HepG2 (cell line): ENCODE measurements around the gene LCK. TPM values are rescaled to one million over a fixed set of nuclear protein-coding genes. Genes with fewer than 3 reads are reported as not detected.

Experiments
- BORCS8-MEF2B ChIP-seq: sonication (generic); formaldehyde crosslinking; IDR thresholded peaks from 2 replicates; pipeline ENCODE4 v1.8.0; 2022; ENCODE audit warnings: mild to moderate bottlenecking, missing genetic modification reagents
- CC2D1A ChIP-seq: sonication (generic); formaldehyde crosslinking; IDR thresholded peaks from 2 replicates; pipeline ENCODE4 v1.8.1; 2023; ENCODE audit warnings: mild to moderate bottlenecking, missing genetic modification reagents
- EZH2 ChIP-seq: conservative IDR thresholded peaks from 2 replicates; pipeline ENCODE4 v1.6.1; 2012; ENCODE audit warnings: mild to moderate bottlenecking, low read depth, low read length, moderate library complexity
- IRF1 ChIP-seq: sonication (generic); formaldehyde crosslinking; IDR thresholded peaks from 2 replicates; pipeline ENCODE4 v1.4.0; 2020; ENCODE audit warnings: low read depth, mild to moderate bottlenecking, missing genetic modification reagents
- MIER2 ChIP-seq: IDR thresholded peaks from 2 replicates; pipeline ENCODE4 v1.6.1; 2016; ENCODE audit warnings: missing biosample characterization, missing genetic modification reagents
- MZF1 ChIP-seq: sonication (generic); formaldehyde crosslinking; IDR thresholded peaks from 2 replicates; pipeline ENCODE4 v1.8.1; 2023; ENCODE audit warnings: mild to moderate bottlenecking, missing genetic modification reagents, borderline replicate concordance
- NCOA1 ChIP-seq: sonication (generic); formaldehyde crosslinking; IDR thresholded peaks from 2 replicates; pipeline ENCODE4 v1.9.0; 2021; ENCODE audit warnings: missing genetic modification reagents
- NR1H2 ChIP-seq: sonication (generic); formaldehyde crosslinking; IDR thresholded peaks from 2 replicates; pipeline ENCODE4 v1.8.1; 2022; ENCODE audit warnings: low read depth, missing genetic modification reagents, borderline replicate concordance
- PHF21A ChIP-seq: sonication (generic); formaldehyde crosslinking; IDR thresholded peaks from 2 replicates; pipeline ENCODE4 v1.5.0; 2020; ENCODE audit warnings: mild to moderate bottlenecking, missing genetic modification reagents
- PRPF4 ChIP-seq: fragments of 200-400 bp; formaldehyde crosslinking; IDR thresholded peaks from 2 replicates; pipeline ENCODE4 v1.6.1; 2016; ENCODE audit warnings: low read length, low read depth; ENCODE audit not compliant: poor library complexity, severe bottlenecking
- TEAD3 ChIP-seq: optimal IDR thresholded peaks from 2 replicates; pipeline ENCODE3; 2016; ENCODE audit warnings: borderline replicate concordance
- ZBTB40 ChIP-seq, 2 experiments: fragments of 450-650 bp in 1 of 2; sonication (generic) in 1 of 2; formaldehyde crosslinking in 1 of 2; IDR thresholded peaks; 2 replicates each; pipeline versions ENCODE4 v1.6.1 to v1.8.0; 2016 to 2022; ENCODE audit warnings: antibody characterized with exemption in 1 of 2, mild to moderate bottlenecking in 1 of 2, missing genetic modification reagents in 1 of 2
- ZMYM3 ChIP-seq: sonication (generic); formaldehyde crosslinking; IDR thresholded peaks from 2 replicates; pipeline ENCODE4 v1.5.1; 2020; ENCODE audit warnings: mild to moderate bottlenecking, missing genetic modification reagents
- ZNF660 ChIP-seq: sonication (generic); formaldehyde crosslinking; IDR thresholded peaks from 2 replicates; pipeline ENCODE4 v1.5.1; 2020; ENCODE audit warnings: mild to moderate bottlenecking, low read depth, missing genetic modification reagents, borderline replicate concordance
- ZUFSP ChIP-seq: sonication (generic); formaldehyde crosslinking; IDR thresholded peaks from 2 replicates; pipeline ENCODE4 v1.9.0; 2021; ENCODE audit warnings: missing genetic modification reagents, mild to moderate bottlenecking, borderline replicate concordance
- polyA plus RNA-seq, 8 experiments: library from polyadenylated mRNA; depleted of rRNA in 3 of 8; stranded (reverse) in 7 of 8; unstranded in 1 of 8; fragments of >200 nt; fragmentation: Illumina TruSeq in 4 of 8; extraction: Trizol in 4 of 8; gene quantifications; 2 replicates each; pipeline versions ENCODE4 v1.2.1 to v1.2.3, GENCODE V29; 2011 to 2016; ENCODE audit warnings: low read depth in 4 of 8, missing spikeins in 1 of 8, mixed read lengths in 1 of 8; ENCODE audit not compliant: insufficient read depth in 1 of 8
- total RNA-seq, 5 experiments: library from RNA; depleted of rRNA; stranded (reverse); fragments of >200 nt; fragmentation: Illumina TruSeq; extraction: Trizol; gene quantifications; 2 replicates each; pipeline ENCODE4 v1.2.3, GENCODE V29; 2016; ENCODE audit warnings: low read depth in 1 of 5
- TF ChIP-seq, protein P1 (sequence below): IDR thresholded peaks from 2 replicates; pipeline ENCODE4 v1.6.1; 2016; ENCODE audit warnings: low read depth, borderline replicate concordance

LCK gene
- total and polyA plus RNA-seq, 2 of the 13 experiments (the other 11 are each of a cell fraction or from before 2014, with no cell fraction given), result 0.93 to 1.8 TPM

- TF ChIP-seq ZBTB40 (IDR thresholded peaks at IDR 0.05), result no peak
- no peak for TF ChIP-seq ZBTB40 (CRISPR knock-in tag; IDR thresholded peaks at IDR 0.05)
- peak; percentile 77; the same call in 1 of the 2 replicates for TF ChIP-seq IRF1 (CRISPR knock-in tag)
- no peak for TF ChIP-seq NCOA1 (CRISPR knock-in tag)
- TF ChIP-seq MZF1, result no peak
- no peak for TF ChIP-seq NR1H2
- no peak for TF ChIP-seq ZNF660 (CRISPR knock-in tag)
- TF ChIP-seq PRPF4, result no peak
- TF ChIP-seq ZMYM3, result peak; percentile 14; the same call in 1 of the 2 replicates
- no peak for TF ChIP-seq ZUFSP
- TF ChIP-seq, protein P1, sequence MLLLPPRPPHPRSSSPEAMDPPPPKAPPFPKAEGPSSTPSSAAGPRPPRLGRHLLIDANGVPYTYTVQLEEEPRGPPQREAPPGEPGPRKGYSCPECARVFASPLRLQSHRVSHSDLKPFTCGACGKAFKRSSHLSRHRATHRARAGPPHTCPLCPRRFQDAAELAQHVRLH (CRISPR knock-in tag), result no peak
- no peak for TF ChIP-seq CC2D1A
- TF ChIP-seq PHF21A (CRISPR knock-in tag), result no peak
- TF ChIP-seq MIER2 (CRISPR knock-in tag), result 0 out of 2 replicates have a peak, but pooled peaks have one; percentile 35
- TF ChIP-seq TEAD3 (CRISPR knock-in tag), result peak; percentile 6
- peak; percentile 46; the same call in 1 of the 2 replicates for TF ChIP-seq BORCS8-MEF2B (CRISPR knock-in tag)
- no peak for TF ChIP-seq EZH2
These were observed 9.9 kb upstream of the LCK start (continued) for GRCh38 chr1:32241001-32241763.
